Left ventricle myocardium inferior (tissue), 1 donor: ENCODE results near the gene CX3CR1. TPM values are rescaled to one million over a fixed set of nuclear protein-coding genes. Genes with fewer than 3 reads are reported as not detected.

ENCODE experiments used
- DNase-seq: peaks from one replicate; pipeline ENCODE4 v3.0.0-alpha.2; 2020
- H3K27ac ChIP-seq: fragments of 200-600 bp; replicated peaks from 2 replicates; pipeline ENCODE4 v1.8.0; 2021
- H3K27me3 ChIP-seq: fragments of 200-600 bp; 2 replicates; pipeline ENCODE4 v1.8.0; 2021; ENCODE audit warnings: low read depth
- H3K36me3 ChIP-seq: fragments of 200-600 bp; 2 replicates; pipeline ENCODE4 v1.8.0; 2021
- H3K4me1 ChIP-seq: fragments of 200-600 bp; 2 replicates; pipeline ENCODE4 v1.8.0; 2021
- H3K4me3 ChIP-seq: fragments of 200-600 bp; 2 replicates; pipeline ENCODE4 v1.8.0; 2021; ENCODE audit warnings: mild to moderate bottlenecking, moderate library complexity
- H3K9me3 ChIP-seq: fragments of 200-600 bp; replicated peaks from 2 replicates; pipeline ENCODE4 v1.8.0; 2021
- intact Hi-C: fragments of 100-400 bp; cut with micrococcal nuclease; formaldehyde crosslinking; loops from one replicate; pipeline ENCODE4 v1.11.0; 2022
- total RNA-seq: library from RNA; stranded (reverse); fragmentation: NEBNext Ultra II Directional; extraction: Animal tissue kit (Norgen Biotek cat#: 25700); gene quantifications from one replicate; pipeline ENCODE4 v1.2.1, GENCODE V29; 2021
- TF ChIP-seq, protein P1 (sequence below): fragments of 200-600 bp; IDR thresholded peaks from 2 replicates; pipeline ENCODE4 v1.8.0; 2021; ENCODE audit warnings: antibody characterized with exemption, mild to moderate bottlenecking, borderline replicate concordance
- donor health status: DM: no; HTN: yes; CAD: no; lungs with severe emphysema.

The CX3CR1 gene
- total RNA-seq, 1 donor from 2014 or later = 0.82 TPM

- Histone ChIP-seq H3K4me3 (no peak overlapping the region), H3K27ac (no peak overlapping the region), H3K36me3 (no peaks in the 10 kb centered on the region), H3K27me3 (no peaks in the 10 kb centered on the region), H3K9me3 (no peaks in the 10 kb centered on the region), H3K4me1 (no peaks in the 10 kb centered on the region)
- DNase-seq = no peak
- TF ChIP-seq, protein P1, sequence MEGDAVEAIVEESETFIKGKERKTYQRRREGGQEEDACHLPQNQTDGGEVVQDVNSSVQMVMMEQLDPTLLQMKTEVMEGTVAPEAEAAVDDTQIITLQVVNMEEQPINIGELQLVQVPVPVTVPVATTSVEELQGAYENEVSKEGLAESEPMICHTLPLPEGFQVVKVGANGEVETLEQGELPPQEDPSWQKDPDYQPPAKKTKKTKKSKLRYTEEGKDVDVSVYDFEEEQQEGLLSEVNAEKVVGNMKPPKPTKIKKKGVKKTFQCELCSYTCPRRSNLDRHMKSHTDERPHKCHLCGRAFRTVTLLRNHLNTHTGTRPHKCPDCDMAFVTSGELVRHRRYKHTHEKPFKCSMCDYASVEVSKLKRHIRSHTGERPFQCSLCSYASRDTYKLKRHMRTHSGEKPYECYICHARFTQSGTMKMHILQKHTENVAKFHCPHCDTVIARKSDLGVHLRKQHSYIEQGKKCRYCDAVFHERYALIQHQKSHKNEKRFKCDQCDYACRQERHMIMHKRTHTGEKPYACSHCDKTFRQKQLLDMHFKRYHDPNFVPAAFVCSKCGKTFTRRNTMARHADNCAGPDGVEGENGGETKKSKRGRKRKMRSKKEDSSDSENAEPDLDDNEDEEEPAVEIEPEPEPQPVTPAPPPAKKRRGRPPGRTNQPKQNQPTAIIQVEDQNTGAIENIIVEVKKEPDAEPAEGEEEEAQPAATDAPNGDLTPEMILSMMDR = no peak
- intact Hi-C loops = no loop called here
These were observed 7.6 kb downstream of the CX3CR1 start for GRCh38 chr3:39272191-39272590.

DNA sequence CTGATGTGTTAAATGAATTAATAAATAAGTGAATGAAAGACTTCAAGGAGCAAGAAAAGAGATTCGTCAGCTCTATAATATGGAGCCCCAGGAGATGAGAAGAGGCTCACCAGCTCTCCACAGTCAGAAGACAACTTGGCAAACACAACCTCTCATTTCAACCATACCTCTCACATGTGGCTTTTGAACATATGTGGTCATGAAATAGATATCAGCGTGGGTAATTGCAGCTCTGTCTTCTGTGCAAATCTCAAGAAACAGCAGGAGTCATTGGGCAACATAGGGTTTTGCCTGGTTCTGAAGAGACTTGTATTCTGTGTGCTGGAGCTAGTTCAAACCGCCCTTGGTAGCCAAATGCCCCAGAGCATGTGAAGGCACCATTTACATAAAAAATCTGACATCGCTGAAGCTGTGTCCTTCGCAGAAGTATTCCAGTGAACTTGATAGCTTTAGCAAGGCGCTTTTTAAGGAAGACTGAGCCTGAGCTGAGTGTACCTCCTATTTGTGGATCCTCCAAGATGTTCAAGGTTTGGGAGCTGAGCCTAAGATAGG is 8.4 kb downstream of the CX3CR1 start:
- TF ChIP-seq, protein P1 = no peak
- Histone ChIP-seq H3K4me1 (no peaks in the 10 kb centered on the region), H3K27ac (no peak overlapping the region), H3K9me3 (no peaks in the 10 kb centered on the region), H3K36me3 (no peaks in the 10 kb centered on the region), H3K27me3 (no peaks in the 10 kb centered on the region), H3K4me3 (no peak overlapping the region)
- intact Hi-C loops = no loop called here
- no peak for DNase-seq

- TF ChIP-seq, protein P1 = no peak
These were observed 10.3 kb downstream of the CX3CR1 start for GRCh38 chr3:39269528-39269927.

DNA sequence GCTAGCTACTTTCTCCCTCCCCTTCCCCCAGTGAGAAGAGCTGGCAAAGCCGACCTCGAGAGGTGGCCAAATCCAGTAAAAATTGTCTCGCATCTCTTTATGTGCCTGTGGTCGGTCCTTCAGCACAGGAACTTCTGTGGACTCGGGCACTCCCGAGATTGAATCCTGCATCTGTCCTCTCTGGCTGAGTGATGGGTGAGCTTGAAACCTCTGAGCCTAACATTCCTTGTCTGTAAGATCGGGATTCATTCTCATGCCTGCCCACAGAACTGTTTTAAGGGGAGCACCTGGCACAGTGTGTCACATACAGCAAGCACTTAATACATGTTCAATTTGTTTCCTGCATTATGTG is 11.3 kb downstream of the CX3CR1 start:
- no peaks in the 10 kb centered on the region for H3K9me3 ChIP-seq
- no peak overlapping the region for H3K27ac ChIP-seq
- no peaks in the 10 kb centered on the region for H3K4me1 ChIP-seq
- H3K4me3 ChIP-seq = no peak overlapping the region
- intact Hi-C loops = no loop called here
- H3K27me3 ChIP-seq = no peaks in the 10 kb centered on the region
- TF ChIP-seq, protein P1 = no peak
- H3K36me3 ChIP-seq = no peaks in the 10 kb centered on the region
- no peak for DNase-seq

More at GRCh38 chr3:39269528-39269927, 10.3 kb downstream of the CX3CR1 start:
- H3K27me3 ChIP-seq = no peaks in the 10 kb centered on the region
- no peaks in the 10 kb centered on the region for H3K4me1 ChIP-seq
- no peaks in the 10 kb centered on the region for H3K36me3 ChIP-seq
- no peak overlapping the region for H3K4me3 ChIP-seq
- H3K27ac ChIP-seq = no peak overlapping the region
- no peak for DNase-seq
- no peaks in the 10 kb centered on the region for H3K9me3 ChIP-seq
- intact Hi-C loops = no loop called here

GRCh38 chr3:39267631-39268548 is 11.9 kb downstream of the CX3CR1 start:
- H3K36me3 ChIP-seq = no peaks in the 10 kb centered on the region
- TF ChIP-seq, protein P1 = no peak
- no peak for DNase-seq
- no peak overlapping the region for H3K4me3 ChIP-seq
- no peaks in the 10 kb centered on the region for H3K27me3 ChIP-seq
- intact Hi-C loops = no loop called here
- H3K4me1 ChIP-seq = no peaks in the 10 kb centered on the region
- H3K9me3 ChIP-seq = no peaks in the 10 kb centered on the region
- H3K27ac ChIP-seq = no peak overlapping the region
